ENCODE measurements around the gene PLSCR4.

The PLSCR4 gene

GRCh38 chr3:146166415-146166821 is 84.5 kb downstream of the PLSCR4 start:
- DNase-seq (ENCODE audit: low read depth) = no peak
- no peak for TF ChIP-seq CTCF (IDR thresholded peaks at IDR 0.05; ENCODE audit: low read depth, low read length, missing control alignments)
- no peak overlapping the region for H3K4me3 ChIP-seq (ENCODE audit: low read depth, low read length)

- no peak overlapping the region for H3K4me3 ChIP-seq (ENCODE audit: low read depth, low read length)
- TF ChIP-seq CTCF (IDR thresholded peaks at IDR 0.05; ENCODE audit: low read depth, low read length, missing control alignments) = no peak
- DNase-seq (ENCODE audit: low read depth) = no peak
These were observed 85.0 kb downstream of the PLSCR4 start for GRCh38 chr3:146165877-146166276.

GRCh38 chr3:146164971-146165769 is 85.7 kb downstream of the PLSCR4 start:
- no peak overlapping the region for H3K4me3 ChIP-seq (ENCODE audit: low read depth, low read length)
- no peak for TF ChIP-seq CTCF (IDR thresholded peaks at IDR 0.05; ENCODE audit: low read depth, low read length, missing control alignments)
- DNase-seq (ENCODE audit: low read depth) = no peak

- H3K4me3 ChIP-seq (ENCODE audit: low read depth, low read length) = no peak overlapping the region
- no peak for DNase-seq (ENCODE audit: low read depth)
- TF ChIP-seq CTCF (IDR thresholded peaks at IDR 0.05; ENCODE audit: low read depth, low read length, missing control alignments) = no peak
These were observed 86.4 kb downstream of the PLSCR4 start for GRCh38 chr3:146164506-146164905.

- no peak overlapping the region for H3K4me3 ChIP-seq (ENCODE audit: low read depth, low read length)
- TF ChIP-seq CTCF (IDR thresholded peaks at IDR 0.05; ENCODE audit: low read depth, low read length, missing control alignments) = no peak
- DNase-seq (ENCODE audit: low read depth) = no peak
These were observed 86.8 kb downstream of the PLSCR4 start for GRCh38 chr3:146164071-146164470.

- no peak overlapping the region for H3K4me3 ChIP-seq (ENCODE audit: low read depth, low read length)
- no peak for DNase-seq (ENCODE audit: low read depth)
- TF ChIP-seq CTCF (IDR thresholded peaks at IDR 0.05; ENCODE audit: low read depth, low read length, missing control alignments) = no peak
These were observed 87.3 kb downstream of the PLSCR4 start for GRCh38 chr3:146163584-146163983.

- H3K4me3 ChIP-seq (ENCODE audit: low read depth, low read length) = no peak overlapping the region
- TF ChIP-seq CTCF (IDR thresholded peaks at IDR 0.05; ENCODE audit: low read depth, low read length, missing control alignments) = no peak
- no peak for DNase-seq (ENCODE audit: low read depth)
These were observed 88.3 kb downstream of the PLSCR4 start for GRCh38 chr3:146162561-146162960.

Measured in GM12864 (cell line).